GM23248 (cell line): ENCODE measurements around the gene KL. TPM values are rescaled to one million over a fixed set of nuclear protein-coding genes. Genes with fewer than 3 reads are reported as not detected.
A peak's percentile ranks its signal among the peaks of the same experiment; 100 is the strongest.

ENCODE experiments used
- DNase-seq: peaks from one replicate; pipeline ENCODE4 v3.0.0-alpha.2; 2015
- H2AFZ ChIP-seq: fragments of 200-600 bp; sonication (generic); 2 replicates; pipeline ENCODE4 v1.6.1; 2016; ENCODE audit warnings: antibody characterized with exemption
- H3F3A ChIP-seq: fragments of 200-600 bp; sonication (generic); 2 replicates; pipeline ENCODE4 v1.6.1; 2016; ENCODE audit warnings: mild to moderate bottlenecking, antibody characterized with exemption, mixed run types; ENCODE audit not compliant: insufficient read depth
- H3K27ac ChIP-seq: fragments of 200-600 bp; sonication (generic); 2 replicates; pipeline ENCODE4 v1.5.1; 2016; ENCODE audit warnings: mild to moderate bottlenecking
- H3K27me3 ChIP-seq: fragments of 200-600 bp; sonication (generic); replicated peaks from 2 replicates; pipeline ENCODE4 v1.6.1; 2016; ENCODE audit warnings: mild to moderate bottlenecking; ENCODE audit not compliant: insufficient read depth
- H3K36me3 ChIP-seq: fragments of 200-600 bp; sonication (generic); 2 replicates; pipeline ENCODE4 v1.6.1; 2016; ENCODE audit warnings: low read depth, mild to moderate bottlenecking
- H3K4me1 ChIP-seq: fragments of 200-600 bp; sonication (generic); 2 replicates; pipeline ENCODE4 v1.6.1; 2016; ENCODE audit warnings: mild to moderate bottlenecking; ENCODE audit not compliant: insufficient read depth
- H3K4me2 ChIP-seq: fragments of 200-600 bp; sonication (generic); one replicate; pipeline ENCODE4 v1.6.1; 2016; ENCODE audit warnings: mild to moderate bottlenecking; ENCODE audit not compliant: unreplicated experiment
- H3K4me3 ChIP-seq: fragments of 200-600 bp; sonication (generic); 2 replicates; pipeline ENCODE4 v1.5.1; 2016; ENCODE audit warnings: mild to moderate bottlenecking
- H3K79me2 ChIP-seq: fragments of 200-600 bp; sonication (generic); 2 replicates; pipeline ENCODE4 v1.6.1; 2016; ENCODE audit warnings: mild to moderate bottlenecking; ENCODE audit not compliant: insufficient read depth
- H3K9ac ChIP-seq: fragments of 200-600 bp; sonication (generic); 2 replicates; pipeline ENCODE4 v1.6.1; 2016; ENCODE audit warnings: mild to moderate bottlenecking
- H3K9me2 ChIP-seq: fragments of 200-600 bp; sonication (generic); 2 replicates; pipeline ENCODE4 v1.6.1; 2016; ENCODE audit warnings: mixed run types, mild to moderate bottlenecking, moderate library complexity; ENCODE audit not compliant: insufficient read depth
- H3K9me3 ChIP-seq: fragments of 200-600 bp; sonication (generic); one replicate; pipeline ENCODE4 v1.6.1; 2017; ENCODE audit warnings: low read depth
- H4K20me1 ChIP-seq: fragments of 200-600 bp; sonication (generic); 2 replicates; pipeline ENCODE4 v1.6.0; 2016; ENCODE audit not compliant: insufficient read depth
- EZH2 ChIP-seq: fragments of 200-600 bp; sonication (generic); IDR thresholded peaks from 2 replicates; pipeline ENCODE4 v1.6.1; 2018; ENCODE audit warnings: antibody characterized with exemption, mild to moderate bottlenecking; ENCODE audit not compliant: insufficient read depth, poor library complexity, severe bottlenecking
- EZH2phosphoT487 ChIP-seq: fragments of 200-600 bp; sonication (generic); IDR thresholded peaks from 2 replicates; pipeline ENCODE4 v1.6.1; 2018; ENCODE audit warnings: antibody characterized with exemption, moderate library complexity, mild to moderate bottlenecking, low read depth; ENCODE audit not compliant: insufficient read depth
- WGBS, 2 experiments: methylation state at CpG; one replicate each; pipeline ENCODE4 v1.1.6; 2015 to 2017; ENCODE audit warnings: low lambda C conversion rate in 2 of 2, low coverage in 1 of 2; ENCODE audit errors: missing lambda C conversion rate in 2 of 2; 5-methylcytosine and 5-hydroxymethylcytosine counted together
- in situ Hi-C: fragments of 300-500 bp; cut with MboI; formaldehyde crosslinking; loops from 2 replicates; pipeline ENCODE4 v1.15.0; 2020
- polyA plus RNA-seq: library from polyadenylated mRNA; unstranded; fragments of >200 nt; fragmentation: Nextera tagmentation; extraction: Ambion mirVana; gene quantifications from 2 replicates; pipeline ENCODE4 v1.2.1, GENCODE V29; 2016
- total RNA-seq: library from RNA; depleted of rRNA; stranded (reverse); fragments of >200 nt; shearing (Covaris generic); gene quantifications from 2 replicates; pipeline ENCODE4 v1.2.3, GENCODE V29; 2014

KL gene
- total and polyA plus RNA-seq, 2 experiments from 2014 or later, result 0.22 TPM; not detected in 1

- in situ Hi-C loops, result no loop called here
- H3K27ac ChIP-seq, result peak overlapping the region; percentile 64
- WGBS, 2 experiments, result 25 to 26% methylated on average over 3 of the region's 3 CpGs
Observed at GRCh38 chr13:33052506-33053280, 36.5 kb downstream of the KL start.

GRCh38 chr13:33053397-33054066 is 37.3 kb downstream of the KL start:
- no peaks in the 10 kb centered on the region for H3K79me2 ChIP-seq
- in situ Hi-C loops, result no loop called here
- peak overlapping the region; percentile 64 for H3K27ac ChIP-seq
- H3K4me3 ChIP-seq, result peak overlapping the region; percentile 42; the same call in 1 of the 2 replicates
- no peak overlapping the region for H2AFZ ChIP-seq
- no peak overlapping the region for H3K9ac ChIP-seq
- H3K36me3 ChIP-seq, result no peaks in the 10 kb centered on the region
- TF ChIP-seq EZH2phosphoT487 (no peak), EZH2 (no peak)
- H3K27me3 ChIP-seq, result no peaks in the 10 kb centered on the region
- H3K4me2 ChIP-seq, result peak overlapping the region; percentile 81
- H3K9me3 ChIP-seq, result no peaks in the 10 kb centered on the region
- peak; percentile 52 for DNase-seq
- no peaks in the 10 kb centered on the region for H4K20me1 ChIP-seq
- peaks cover 24% of the 10 kb centered on the region for H3F3A ChIP-seq
- WGBS, 2 experiments, result 54% methylated on average over 7 of the region's 7 CpGs
- H3K9me2 ChIP-seq, result no peaks in the 10 kb centered on the region
- H3K4me1 ChIP-seq, result peaks cover 33% of the 10 kb centered on the region

More at GRCh38 chr13:33052506-33053280, 36.5 kb downstream of the KL start:
- Histone ChIP-seq H3K36me3 (no peaks in the 10 kb centered on the region), H3K4me1 (peaks cover 33% of the 10 kb centered on the region), H3K79me2 (no peaks in the 10 kb centered on the region), H3K9ac (peak overlapping the region; percentile 23), H4K20me1 (no peaks in the 10 kb centered on the region), H3K9me2 (no peaks in the 10 kb centered on the region), H3K27me3 (no peaks in the 10 kb centered on the region), H3F3A (peaks cover 24% of the 10 kb centered on the region), H3K4me2 (peak overlapping the region; percentile 81), H2AFZ (peak overlapping the region; percentile 54), H3K9me3 (no peaks in the 10 kb centered on the region), H3K4me3 (peak overlapping the region; percentile 42)
- TF ChIP-seq EZH2, result no peak
- TF ChIP-seq EZH2phosphoT487, result no peak
- DNase-seq, result peak; percentile 73

GRCh38 chr13:33057019-33057780 is 41.0 kb downstream of the KL start:
- Histone ChIP-seq H3K4me2 (no peak overlapping the region), H3K9me2 (no peaks in the 10 kb centered on the region), H4K20me1 (no peaks in the 10 kb centered on the region), H3F3A (peaks cover 17% of the 10 kb centered on the region), H3K9ac (no peak overlapping the region), H3K9me3 (no peaks in the 10 kb centered on the region), H3K27ac (no peak overlapping the region), H3K79me2 (no peaks in the 10 kb centered on the region), H3K4me1 (peaks cover 19% of the 10 kb centered on the region), H2AFZ (no peak overlapping the region), H3K27me3 (no peaks in the 10 kb centered on the region), H3K4me3 (no peak overlapping the region), H3K36me3 (no peaks in the 10 kb centered on the region)
- TF ChIP-seq EZH2, result no peak
- TF ChIP-seq EZH2phosphoT487, result no peak
- 59 to 63% methylated on average over 9 of the region's 9 CpGs for WGBS, 2 experiments
- DNase-seq, result peak; percentile 45
- in situ Hi-C loops, result no loop called here

- H3K27ac ChIP-seq, result no peak overlapping the region
- no peak for TF ChIP-seq EZH2phosphoT487
- no peaks in the 10 kb centered on the region for H3K27me3 ChIP-seq
- no peaks in the 10 kb centered on the region for H3K9me3 ChIP-seq
- no peak overlapping the region for H3K4me2 ChIP-seq
- DNase-seq, result no peak
- no peaks in the 10 kb centered on the region for H3K9me2 ChIP-seq
- H3K4me3 ChIP-seq, result no peak overlapping the region
- H4K20me1 ChIP-seq, result no peaks in the 10 kb centered on the region
- no peaks in the 10 kb centered on the region for H3K79me2 ChIP-seq
- in situ Hi-C loops, result no loop called here
- peaks cover 2% of the 10 kb centered on the region; the same call in 1 of the 2 replicates for H3K4me1 ChIP-seq
- 70 to 75% methylated on average over 3 of the region's 3 CpGs for WGBS, 2 experiments
- H2AFZ ChIP-seq, result no peak overlapping the region
- H3K9ac ChIP-seq, result no peak overlapping the region
- H3K36me3 ChIP-seq, result no peaks in the 10 kb centered on the region
- H3F3A ChIP-seq, result 0 out of 2 replicates have a peak, but pooled peaks cover under 1% of the 10 kb centered on the region
Observed at GRCh38 chr13:33058776-33059327, 42.6 kb downstream of the KL start.
